SU-DHL-6 (cell line): ENCODE results near the gene PLPP6.

Experiments
- H2AFZ ChIP-seq: fragments of 200-600 bp; sonication (generic); 2 replicates; pipeline ENCODE4 v1.6.1; 2014; ENCODE audit warnings: low read depth, mild to moderate bottlenecking, moderate library complexity, mixed read lengths, antibody characterized with exemption, low read length; ENCODE audit not compliant: severe bottlenecking
- H3F3A ChIP-seq: fragments of 200-600 bp; shearing (Covaris generic); 2 replicates; pipeline ENCODE4 v1.6.0; 2016; ENCODE audit warnings: antibody characterized with exemption, mild to moderate bottlenecking; ENCODE audit not compliant: insufficient read depth
- H3K27ac ChIP-seq: fragments of 200-600 bp; sonication (generic); 2 replicates; pipeline ENCODE4 v1.5.1; 2016; ENCODE audit warnings: low read depth, mild to moderate bottlenecking, low read length, moderate library complexity, mixed read lengths
- H3K27me3 ChIP-seq: fragments of 200-600 bp; sonication (generic), shearing (Covaris generic); 2 replicates; pipeline ENCODE4 v1.6.0; 2014; ENCODE audit warnings: mild to moderate bottlenecking, low read length
- H3K36me3 ChIP-seq: fragments of 200-600 bp; sonication (generic); 2 replicates; pipeline ENCODE4 v1.6.1; 2014; ENCODE audit warnings: mild to moderate bottlenecking, low read length, mixed read lengths
- H3K4me2 ChIP-seq: fragments of 300-600, 200-600 bp; shearing (Covaris generic), sonication (generic); 2 replicates; pipeline ENCODE4 v1.6.0; 2014; ENCODE audit warnings: low read length, low read depth, mild to moderate bottlenecking; ENCODE audit not compliant: poor library complexity, severe bottlenecking
- H3K4me3 ChIP-seq: fragments of 200-600 bp; sonication (generic); 2 replicates; pipeline ENCODE4 v1.5.1; 2014; ENCODE audit warnings: antibody characterized with exemption, low read length, mild to moderate bottlenecking, mixed read lengths; ENCODE audit not compliant: insufficient read depth, poor library complexity, severe bottlenecking
- H3K79me2 ChIP-seq: fragments of 200-600 bp; sonication (generic); 2 replicates; pipeline ENCODE4 v1.6.1; 2014; ENCODE audit warnings: mild to moderate bottlenecking, low read length, moderate library complexity; ENCODE audit not compliant: insufficient read depth
- H3K9ac ChIP-seq: fragments of 200-600 bp; sonication (generic); 2 replicates; pipeline ENCODE4 v1.7.0; 2014; ENCODE audit warnings: mild to moderate bottlenecking, low read length
- H3K9me2 ChIP-seq: fragments of 200-600 bp; sonication (generic); replicated peaks from 2 replicates; pipeline ENCODE4 v1.6.1; 2014; ENCODE audit warnings: low read length; ENCODE audit not compliant: insufficient read depth
- H3K9me3 ChIP-seq: fragments of 200-600 bp; sonication (generic); 2 replicates; pipeline ENCODE4 v1.6.1; 2014; ENCODE audit warnings: low read length, mixed read lengths; ENCODE audit not compliant: insufficient read depth
- H4K20me1 ChIP-seq: fragments of 200-600 bp; sonication (generic); 2 replicates; pipeline ENCODE4 v1.6.1; 2014; ENCODE audit warnings: low read depth, mild to moderate bottlenecking, antibody characterized with exemption, low read length, moderate library complexity, mixed read lengths
- EZH2phosphoT487 ChIP-seq: fragments of 200-600 bp; sonication (generic), shearing (Covaris generic); conservative IDR thresholded peaks from 2 replicates; pipeline ENCODE4 v1.6.1; 2018; ENCODE audit warnings: mild to moderate bottlenecking, antibody characterized with exemption, low read length, moderate library complexity, mixed read lengths
- TF ChIP-seq, protein P1 (sequence below): fragments of 200-600 bp; sonication (generic); IDR thresholded peaks from one replicate; pipeline ENCODE4 v1.5.1; 2017; ENCODE audit warnings: antibody characterized with exemption, mild to moderate bottlenecking, low read length, moderate library complexity; ENCODE audit not compliant: insufficient read depth, poor library complexity, severe bottlenecking

The PLPP6 gene

DNA sequence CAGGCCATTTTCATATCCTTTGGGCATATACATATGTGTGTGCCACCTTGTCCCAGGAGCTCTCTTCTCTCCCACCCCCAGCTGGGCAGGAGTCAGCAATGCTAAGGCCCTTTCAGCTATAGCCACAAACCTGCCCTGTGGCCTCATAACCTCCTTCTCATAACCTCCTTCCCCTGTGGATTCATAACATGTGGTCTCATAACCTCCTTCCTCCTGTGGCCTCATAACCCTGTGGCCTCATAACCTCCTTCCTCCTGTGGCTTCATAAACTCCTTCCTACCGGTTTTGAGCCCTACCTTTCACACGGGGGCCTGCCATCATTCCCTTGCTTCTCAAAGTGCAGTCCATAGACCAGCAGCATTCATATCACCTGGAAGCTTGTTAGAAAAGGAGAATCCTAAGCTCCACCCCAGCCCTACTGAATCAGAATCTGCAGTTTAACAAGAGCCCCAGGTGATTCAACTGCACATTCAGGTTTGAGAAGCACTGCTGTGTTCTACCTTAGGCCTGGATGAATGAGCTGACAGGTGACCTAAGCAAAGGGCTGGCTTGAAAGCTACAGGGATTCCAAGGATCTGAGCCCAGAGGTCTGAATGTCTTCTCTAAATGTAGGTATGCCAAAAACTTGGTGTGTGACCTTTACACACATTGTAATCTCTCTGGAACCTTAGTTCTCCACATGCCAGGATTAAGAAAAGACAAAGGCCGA is 41.9 kb upstream of the PLPP6 start:
- Histone ChIP-seq H2AFZ (no peak overlapping the region), H3K9ac (no peak overlapping the region), H3K36me3 (peaks cover 2% of the 10 kb centered on the region; the same call in 1 of the 2 replicates), H3F3A (no peaks in the 10 kb centered on the region), H4K20me1 (no peaks in the 10 kb centered on the region), H3K4me3 (no peak overlapping the region), H3K9me2 (no peaks in the 10 kb centered on the region), H3K9me3 (no peaks in the 10 kb centered on the region), H3K4me2 (no peak overlapping the region), H3K27me3 (no peaks in the 10 kb centered on the region), H3K79me2 (no peaks in the 10 kb centered on the region), H3K27ac (no peak overlapping the region)
- TF ChIP-seq, protein P1, sequence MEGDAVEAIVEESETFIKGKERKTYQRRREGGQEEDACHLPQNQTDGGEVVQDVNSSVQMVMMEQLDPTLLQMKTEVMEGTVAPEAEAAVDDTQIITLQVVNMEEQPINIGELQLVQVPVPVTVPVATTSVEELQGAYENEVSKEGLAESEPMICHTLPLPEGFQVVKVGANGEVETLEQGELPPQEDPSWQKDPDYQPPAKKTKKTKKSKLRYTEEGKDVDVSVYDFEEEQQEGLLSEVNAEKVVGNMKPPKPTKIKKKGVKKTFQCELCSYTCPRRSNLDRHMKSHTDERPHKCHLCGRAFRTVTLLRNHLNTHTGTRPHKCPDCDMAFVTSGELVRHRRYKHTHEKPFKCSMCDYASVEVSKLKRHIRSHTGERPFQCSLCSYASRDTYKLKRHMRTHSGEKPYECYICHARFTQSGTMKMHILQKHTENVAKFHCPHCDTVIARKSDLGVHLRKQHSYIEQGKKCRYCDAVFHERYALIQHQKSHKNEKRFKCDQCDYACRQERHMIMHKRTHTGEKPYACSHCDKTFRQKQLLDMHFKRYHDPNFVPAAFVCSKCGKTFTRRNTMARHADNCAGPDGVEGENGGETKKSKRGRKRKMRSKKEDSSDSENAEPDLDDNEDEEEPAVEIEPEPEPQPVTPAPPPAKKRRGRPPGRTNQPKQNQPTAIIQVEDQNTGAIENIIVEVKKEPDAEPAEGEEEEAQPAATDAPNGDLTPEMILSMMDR, result no peak
- TF ChIP-seq EZH2phosphoT487, result no peak

DNA sequence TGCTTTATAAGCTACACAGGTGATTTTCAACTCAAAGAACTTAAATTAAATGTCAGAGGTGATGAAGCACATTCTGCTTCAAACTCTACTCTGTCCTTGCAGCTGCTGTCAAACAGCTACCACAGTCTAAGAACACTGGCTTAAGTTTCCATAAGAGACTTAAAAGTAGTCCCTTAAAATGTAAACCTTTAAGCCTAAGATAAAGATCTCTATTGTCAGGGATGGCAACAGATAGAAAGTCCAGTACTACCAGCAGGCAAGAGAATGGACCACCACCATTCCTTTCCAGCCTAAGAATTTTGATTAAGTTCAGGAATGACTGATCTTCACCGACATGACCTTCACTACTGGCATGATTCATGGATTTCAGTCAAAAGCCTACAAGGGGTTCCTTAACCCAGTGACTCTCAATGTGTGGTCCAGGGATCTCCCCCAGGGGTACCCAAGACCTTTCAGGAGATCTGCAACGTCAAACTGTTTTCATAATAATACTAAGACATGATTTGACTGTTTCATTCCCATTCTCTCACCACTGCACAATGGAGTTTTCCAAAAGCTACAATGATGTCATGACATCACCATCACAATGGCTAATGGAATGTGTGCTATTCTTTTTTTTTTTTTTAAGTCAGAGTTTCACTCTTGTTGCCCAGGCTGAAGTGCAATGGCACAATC is 41.1 kb upstream of the PLPP6 start:
- no peaks in the 10 kb centered on the region for H3F3A ChIP-seq
- H3K9ac ChIP-seq, result no peak overlapping the region
- H3K9me2 ChIP-seq, result no peaks in the 10 kb centered on the region
- no peaks in the 10 kb centered on the region for H3K27me3 ChIP-seq
- no peak overlapping the region for H3K4me3 ChIP-seq
- TF ChIP-seq, protein P1, result no peak
- no peak for TF ChIP-seq EZH2phosphoT487
- H3K36me3 ChIP-seq, result peaks cover 2% of the 10 kb centered on the region; the same call in 1 of the 2 replicates
- H3K4me2 ChIP-seq, result no peak overlapping the region
- H2AFZ ChIP-seq, result no peak overlapping the region
- no peak overlapping the region for H3K27ac ChIP-seq
- H3K9me3 ChIP-seq, result no peaks in the 10 kb centered on the region
- H4K20me1 ChIP-seq, result no peaks in the 10 kb centered on the region
- no peaks in the 10 kb centered on the region for H3K79me2 ChIP-seq

DNA sequence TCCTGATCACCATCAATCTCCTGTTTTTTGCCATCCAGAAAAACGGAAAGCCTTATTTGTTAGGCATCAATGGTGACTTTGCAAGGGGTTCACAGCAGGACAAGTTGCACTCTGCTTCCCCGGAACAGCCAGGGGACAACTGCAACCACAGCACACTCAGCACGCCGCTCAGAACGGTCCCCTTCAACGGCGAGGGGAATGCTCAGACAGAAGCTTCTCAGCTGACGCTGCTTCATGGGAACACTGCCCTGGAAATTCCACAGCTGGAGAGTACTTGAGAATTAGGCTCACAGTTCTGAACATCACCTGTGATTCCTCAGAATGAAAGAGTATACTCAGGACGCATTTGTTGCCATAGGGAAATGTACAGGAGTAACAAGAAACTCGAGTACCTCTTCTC is 40.1 kb upstream of the PLPP6 start:
- no peak overlapping the region for H2AFZ ChIP-seq
- H3K4me2 ChIP-seq, result no peak overlapping the region
- no peaks in the 10 kb centered on the region for H3K9me2 ChIP-seq
- H3K27ac ChIP-seq, result no peak overlapping the region
- H3K9me3 ChIP-seq, result no peaks in the 10 kb centered on the region
- no peak for TF ChIP-seq EZH2phosphoT487
- TF ChIP-seq, protein P1, result no peak
- H3K36me3 ChIP-seq, result peaks cover 2% of the 10 kb centered on the region; the same call in 1 of the 2 replicates
- no peaks in the 10 kb centered on the region for H3F3A ChIP-seq
- H3K4me3 ChIP-seq, result no peak overlapping the region
- H3K9ac ChIP-seq, result no peak overlapping the region
- no peaks in the 10 kb centered on the region for H3K79me2 ChIP-seq
- no peaks in the 10 kb centered on the region for H4K20me1 ChIP-seq
- H3K27me3 ChIP-seq, result no peaks in the 10 kb centered on the region
